NCI-H526 (cell line): ENCODE data around the gene DLG2.

Experiments
- DNase-seq, 2 experiments: peaks; one replicate each; lab custom pipeline; 2025; lab: John Stamatoyannopoulos, UW

The DLG2 gene

GRCh38 chr11:83924795-83925542 is 1702.2 kb downstream of the DLG2 start:
- DNase-seq, result no peak

- no peak for DNase-seq
Observed at GRCh38 chr11:83923961-83924360, 1703.2 kb downstream of the DLG2 start.

GRCh38 chr11:83922953-83923352 is 1704.2 kb downstream of the DLG2 start:
- DNase-seq, result no peak

- no peak for DNase-seq
Observed at GRCh38 chr11:83922318-83922717, 1704.8 kb downstream of the DLG2 start.

GRCh38 chr11:83921447-83922192 is 1705.5 kb downstream of the DLG2 start:
- peak; percentile 2 to 26 for DNase-seq

- no peak for DNase-seq
Observed at GRCh38 chr11:83918476-83918875, 1708.7 kb downstream of the DLG2 start.

- DNase-seq, result no peak
Observed at GRCh38 chr11:83914995-83915394, 1712.1 kb downstream of the DLG2 start.

- peak; percentile 65 to 82 for DNase-seq
Observed at GRCh38 chr11:83909579-83910534, 1717.3 kb downstream of the DLG2 start.

- no peak for DNase-seq
Observed at GRCh38 chr11:83908298-83908856, 1718.8 kb downstream of the DLG2 start.

GRCh38 chr11:83895516-83895915 is 1731.6 kb downstream of the DLG2 start:
- DNase-seq, result no peak

- DNase-seq, result peak; percentile 36 to 53
Observed at GRCh38 chr11:83881428-83881827, 1745.7 kb downstream of the DLG2 start.

GRCh38 chr11:83871054-83871453 is 1756.1 kb downstream of the DLG2 start:
- DNase-seq, result no peak

GRCh38 chr11:83866655-83867054 is 1760.5 kb downstream of the DLG2 start:
- DNase-seq, result no peak

GRCh38 chr11:83865636-83866461 is 1761.3 kb downstream of the DLG2 start:
- no peak for DNase-seq

- no peak for DNase-seq
Observed at GRCh38 chr11:83864412-83865057, 1762.6 kb downstream of the DLG2 start.

GRCh38 chr11:83863272-83863671 is 1763.9 kb downstream of the DLG2 start:
- no peak for DNase-seq

- DNase-seq, result no peak
Observed at GRCh38 chr11:83862691-83863090, 1764.5 kb downstream of the DLG2 start.

- no peak for DNase-seq
Observed at GRCh38 chr11:83862033-83862432, 1765.1 kb downstream of the DLG2 start.

GRCh38 chr11:83858694-83859093 is 1768.5 kb downstream of the DLG2 start:
- DNase-seq, result no peak

GRCh38 chr11:83855237-83855636 is 1771.9 kb downstream of the DLG2 start:
- no peak for DNase-seq
